Melanocyte of skin (primary cell): Measurements from ENCODE around the gene TRMT10B. TPM values are rescaled to one million over a fixed set of nuclear protein-coding genes. Genes with fewer than 3 reads are reported as not detected.

Source experiments
- total RNA-seq, 2 donors: library from RNA; depleted of rRNA; stranded (reverse); fragments of >200 nt; gene quantifications; 2 replicates each; pipeline ENCODE4 v1.2.3, GENCODE V29; 2012

Gene TRMT10B
- 1 to 10 TPM; 1.4 to 2.3 TPM for total RNA-seq

DNA sequence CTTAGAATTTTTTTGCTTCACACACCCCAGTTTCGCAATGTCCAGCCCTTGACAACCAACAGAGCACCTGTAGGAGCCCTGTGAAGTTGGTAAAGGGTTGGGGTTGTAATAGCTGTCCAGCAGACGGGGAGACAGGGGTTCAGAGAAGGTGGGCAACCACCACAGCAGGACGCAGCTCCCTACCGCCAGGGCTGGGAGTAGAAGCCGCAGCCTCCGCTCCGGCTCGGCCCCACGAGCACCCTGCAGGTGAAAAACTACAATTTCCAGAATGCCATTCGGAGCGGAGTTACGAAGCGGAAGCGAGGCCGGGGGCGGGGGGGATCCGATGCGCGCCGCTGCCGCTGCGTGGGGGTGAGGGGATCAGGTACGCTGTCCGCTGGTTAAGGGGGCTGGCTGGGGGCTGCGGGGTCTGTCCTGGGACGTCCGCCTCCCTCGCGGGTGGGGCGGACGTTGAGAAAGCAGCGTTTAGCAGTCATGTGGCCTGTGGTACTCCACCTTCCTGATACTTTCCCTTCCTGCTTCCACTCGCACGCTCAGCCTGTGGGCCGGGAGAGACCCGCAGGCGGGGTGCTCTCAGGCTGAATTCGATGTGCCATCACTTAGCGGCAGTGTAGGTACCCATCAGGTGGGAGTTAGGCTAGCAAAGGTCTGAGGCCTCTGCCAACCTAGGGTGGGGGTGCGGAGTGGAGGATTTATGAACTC, at the start of gene TRMT10B:
TSS of gene TRMT10B (plus strand) at position 317 of the 702 bp plus-strand sequence. CDS start 8,127 bp downstream, outside the sequence.

GRCh38 chr9:37784616-37785483, 31.2 kb downstream of the TRMT10B start, which contains the start of gene EXOSC3:
TSS of gene EXOSC3 (minus strand) at chr9:37785064. CDS start at chr9:37785044, 20 bp downstream.

GRCh38 chr9:37800631-37801286, 47.2 kb downstream of the TRMT10B start, which contains the start of gene DCAF10:
TSS of gene DCAF10 (plus strand) at chr9:37800797. CDS start at chr9:37800867, 70 bp downstream.

Other genes starting within 250 kb of the TRMT10B start
- gene FBXO10, start 177.4 kb upstream of the TRMT10B start, total RNA-seq: 10 to 100 TPM; 20.6 to 27.0 TPM
- gene TOMM5, start 161.2 kb upstream of the TRMT10B start, total RNA-seq: 100 to 1,000 TPM in 1 of 2 donors, 10 to 100 TPM in 1; 68.5 to 162 TPM
- gene FRMPD1, start 102.9 kb upstream of the TRMT10B start, total RNA-seq: not detected
- 10 to 100 TPM; 21.0 to 37.3 TPM for gene EXOSC3, start 31.3 kb downstream of the TRMT10B start, total RNA-seq
- gene DCAF10, start 47.0 kb downstream of the TRMT10B start, total RNA-seq: 10 to 100 TPM; 13.8 to 19.3 TPM
- 10 to 100 TPM; 42.0 to 43.6 TPM for gene SLC25A51, start 150.3 kb downstream of the TRMT10B start, total RNA-seq